Measurements from ENCODE around the gene PTPRD. TPM values are rescaled to one million over a fixed set of nuclear protein-coding genes. Genes with fewer than 3 reads are reported as not detected.

The PTPRD gene
- polyA plus RNA-seq, 4 donors: 99.8 to 230 (median 118) TPM

DNA sequence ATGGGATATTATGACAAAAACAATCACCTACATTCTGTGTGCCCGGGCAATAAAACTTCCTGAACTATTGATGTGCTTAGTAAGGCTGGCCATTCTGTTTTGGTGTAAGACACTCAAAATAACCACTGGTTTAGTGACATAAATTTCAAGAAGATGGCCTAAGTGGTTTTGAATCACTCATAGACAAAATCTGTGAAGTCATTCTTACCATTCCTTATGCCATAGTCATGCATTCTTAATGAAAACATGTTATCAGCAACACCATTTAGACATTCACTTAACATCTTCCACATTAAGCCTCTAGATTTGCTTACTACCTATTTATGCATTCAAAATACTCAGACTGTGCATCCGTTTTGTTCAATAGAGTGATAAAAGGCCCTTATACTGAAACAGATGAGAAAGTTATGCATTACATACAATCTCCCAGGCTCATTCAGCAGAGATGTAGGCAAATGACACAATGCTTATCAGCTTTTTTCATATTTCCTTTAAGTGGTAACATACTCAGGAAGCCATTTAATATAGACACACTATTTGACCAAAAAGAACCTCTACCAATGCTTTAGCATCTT is 1964.4 kb downstream of the PTPRD start:
- no peak for DNase-seq (ENCODE audit: low read depth in 4 of 4, low spot score in 3 of 4)

GRCh38 chr9:8647824-8648223 is 1965.0 kb downstream of the PTPRD start:
- DNase-seq (ENCODE audit: low read depth in 4 of 4, low spot score in 3 of 4): no peak

GRCh38 chr9:8644571-8644970 is 1968.2 kb downstream of the PTPRD start:
- DNase-seq (ENCODE audit: low read depth in 4 of 4, low spot score in 3 of 4): no peak

- DNase-seq (ENCODE audit: low read depth in 4 of 4, low spot score in 3 of 4): no peak
These were observed 1968.9 kb downstream of the PTPRD start for GRCh38 chr9:8643896-8644295.

- DNase-seq (ENCODE audit: low read depth in 4 of 4, low spot score in 3 of 4): no peak
These were observed 1969.3 kb downstream of the PTPRD start for GRCh38 chr9:8643464-8643863.

DNA sequence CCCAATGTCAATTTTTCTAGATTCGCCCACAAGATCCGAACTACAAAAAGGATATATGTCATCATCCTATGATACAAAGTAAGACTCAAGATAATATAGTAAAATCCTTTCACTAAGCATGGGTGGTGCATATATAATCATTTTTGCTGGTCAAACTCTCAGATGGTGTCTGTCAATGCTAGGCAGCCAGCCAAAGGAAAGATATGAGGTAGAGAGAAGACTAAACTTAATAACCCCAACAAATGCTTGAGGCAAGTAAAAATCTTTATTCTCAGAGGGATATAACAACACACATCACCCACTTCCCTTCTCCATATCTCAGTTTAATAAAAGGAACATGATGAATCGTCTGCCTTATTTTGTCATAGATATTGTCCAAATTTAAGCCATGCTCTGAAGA is 1972.0 kb downstream of the PTPRD start:
- DNase-seq (ENCODE audit: low read depth in 4 of 4, low spot score in 3 of 4): no peak

DNA sequence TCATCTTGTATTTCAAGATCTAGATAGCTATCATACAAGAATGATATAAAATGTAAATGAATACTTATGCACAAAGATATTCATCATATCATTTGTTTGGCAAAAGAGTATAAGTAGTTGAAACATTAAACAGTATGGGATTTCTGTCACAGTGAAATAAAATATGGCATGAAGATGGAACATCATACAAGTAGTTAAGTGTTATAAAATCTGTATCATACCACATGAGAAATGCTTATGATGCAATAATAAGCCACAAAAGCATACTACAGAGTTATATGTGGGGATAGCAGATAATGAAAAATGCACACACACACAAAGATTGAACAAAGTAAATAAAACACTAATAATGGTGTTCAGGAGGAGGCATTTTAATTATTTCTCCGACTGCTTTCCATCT is 1975.2 kb downstream of the PTPRD start:
- no peak for DNase-seq (ENCODE audit: low read depth in 4 of 4, low spot score in 3 of 4)

GRCh38 chr9:8633784-8634183 is 1979.0 kb downstream of the PTPRD start:
- no peak for DNase-seq (ENCODE audit: low read depth in 4 of 4, low spot score in 3 of 4)

- DNase-seq (ENCODE audit: low read depth in 4 of 4, low spot score in 3 of 4): no peak
These were observed 1980.3 kb downstream of the PTPRD start for GRCh38 chr9:8632493-8632892.

DNA sequence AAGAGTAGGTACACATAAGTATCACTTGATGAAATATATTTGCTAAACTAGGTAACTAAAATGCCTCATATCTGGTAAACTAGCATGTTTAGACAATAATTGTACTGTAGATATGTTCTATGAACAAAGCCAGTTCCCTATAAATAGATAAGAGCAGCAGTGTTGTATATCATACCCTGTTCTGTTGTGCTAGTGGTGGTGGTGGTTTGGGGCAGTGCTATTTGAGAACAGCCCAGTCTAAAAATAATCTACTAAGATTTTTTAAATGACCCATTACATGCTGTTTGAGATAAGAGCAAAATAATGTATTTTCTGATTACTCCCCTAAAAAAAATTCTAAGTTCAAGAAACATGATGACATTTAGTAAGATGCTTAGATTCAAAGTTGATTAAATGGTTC is 1984.0 kb downstream of the PTPRD start:
- no peak for DNase-seq (ENCODE audit: low read depth in 4 of 4, low spot score in 3 of 4)

DNA sequence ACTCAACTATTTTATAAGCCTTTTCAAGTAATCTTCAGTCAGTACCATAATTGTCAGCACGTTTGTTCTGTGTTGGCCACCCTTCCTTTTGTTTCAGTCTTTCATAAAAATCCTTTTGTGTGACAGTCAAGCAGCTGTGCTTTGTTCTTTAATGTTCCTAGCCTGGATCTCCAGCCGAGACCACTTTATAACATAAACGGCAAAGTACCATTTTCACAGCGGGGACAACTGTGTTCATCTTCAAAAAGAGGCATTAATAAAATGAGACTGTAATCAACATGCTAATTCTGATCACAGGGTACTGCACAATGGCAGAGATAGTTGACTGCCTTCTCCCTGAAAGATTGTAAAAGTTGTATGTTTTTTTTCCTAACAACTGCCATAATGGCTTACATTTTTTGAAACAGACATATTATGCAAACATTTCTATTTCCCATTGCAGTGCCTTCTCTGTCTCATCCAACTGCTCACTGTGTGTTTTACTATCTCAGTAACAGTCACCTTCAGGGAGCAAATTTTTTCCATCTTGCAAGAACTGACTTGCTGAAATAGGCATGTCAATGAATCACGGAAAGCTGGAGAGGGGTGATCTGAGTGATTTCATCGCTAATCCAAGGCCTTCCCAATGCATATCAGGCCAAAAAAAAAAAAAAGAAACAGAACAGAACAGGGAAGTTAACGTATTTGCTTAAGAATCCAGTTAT is 1984.7 kb downstream of the PTPRD start:
- no peak for DNase-seq (ENCODE audit: low read depth in 4 of 4, low spot score in 3 of 4)

DNA sequence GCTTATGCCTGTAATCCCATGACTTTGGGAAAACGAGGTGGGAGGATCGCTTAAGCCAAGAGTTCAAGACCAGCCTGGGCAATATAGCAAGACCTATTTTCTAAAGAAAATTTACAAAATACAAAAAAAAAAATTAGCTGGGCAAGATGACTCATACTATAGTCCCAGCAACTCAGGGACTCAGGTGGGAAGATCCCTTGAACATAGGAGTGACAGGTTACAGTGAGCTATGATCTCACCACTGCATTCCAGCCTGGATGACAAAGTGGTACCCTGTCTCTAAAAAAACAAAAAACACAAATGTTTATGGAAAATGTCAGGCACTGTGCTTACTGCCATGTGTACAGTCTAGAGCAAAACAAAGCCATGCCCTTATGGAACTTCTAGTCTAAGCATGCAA is 1989.9 kb downstream of the PTPRD start:
- no peak for DNase-seq (ENCODE audit: low read depth in 4 of 4, low spot score in 3 of 4)

- no peak for DNase-seq (ENCODE audit: low read depth in 4 of 4, low spot score in 3 of 4)
These were observed 1990.5 kb downstream of the PTPRD start for GRCh38 chr9:8622222-8622802.

DNA sequence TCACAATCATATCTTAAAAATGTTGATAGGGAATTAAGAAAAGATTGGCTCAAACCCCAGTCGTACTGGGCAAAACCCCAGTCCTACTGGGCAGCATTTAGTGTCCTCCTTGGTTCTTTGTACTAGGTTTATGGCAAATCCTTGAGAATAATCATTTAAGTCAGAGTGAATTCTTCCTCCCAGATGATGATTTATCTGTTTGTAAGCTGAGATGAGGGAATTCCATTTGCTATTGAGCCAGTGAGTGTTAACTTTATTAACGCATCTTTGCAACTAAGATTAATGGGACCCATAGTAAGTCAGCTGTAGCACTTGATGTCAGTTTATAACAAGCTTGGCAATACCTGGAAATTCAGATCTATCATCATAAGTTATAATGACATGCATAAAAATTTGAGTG is 1991.4 kb downstream of the PTPRD start:
- DNase-seq (ENCODE audit: low read depth in 4 of 4, low spot score in 3 of 4): peak in 2 of 4 donors; percentile 10 to 14

DNA sequence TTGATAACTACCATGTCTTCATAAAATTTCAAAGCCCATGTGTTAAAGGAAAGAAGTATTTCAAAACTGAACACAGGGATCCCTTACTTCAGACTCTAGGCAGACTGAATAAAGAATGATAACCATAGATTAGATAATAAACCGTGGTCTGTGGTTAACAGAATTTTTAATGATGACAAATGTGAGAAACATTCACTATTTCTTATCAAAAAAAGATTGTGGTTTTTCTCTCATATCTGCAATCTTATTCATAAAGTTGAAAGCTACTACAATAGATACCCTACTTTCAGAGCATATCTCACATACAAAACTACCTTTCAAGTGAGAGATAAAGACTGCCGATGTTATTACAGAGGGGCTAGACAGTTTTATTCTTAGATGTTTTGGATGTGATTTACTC is 1996.4 kb downstream of the PTPRD start:
- no peak for DNase-seq (ENCODE audit: low read depth in 4 of 4, low spot score in 3 of 4)

DNA sequence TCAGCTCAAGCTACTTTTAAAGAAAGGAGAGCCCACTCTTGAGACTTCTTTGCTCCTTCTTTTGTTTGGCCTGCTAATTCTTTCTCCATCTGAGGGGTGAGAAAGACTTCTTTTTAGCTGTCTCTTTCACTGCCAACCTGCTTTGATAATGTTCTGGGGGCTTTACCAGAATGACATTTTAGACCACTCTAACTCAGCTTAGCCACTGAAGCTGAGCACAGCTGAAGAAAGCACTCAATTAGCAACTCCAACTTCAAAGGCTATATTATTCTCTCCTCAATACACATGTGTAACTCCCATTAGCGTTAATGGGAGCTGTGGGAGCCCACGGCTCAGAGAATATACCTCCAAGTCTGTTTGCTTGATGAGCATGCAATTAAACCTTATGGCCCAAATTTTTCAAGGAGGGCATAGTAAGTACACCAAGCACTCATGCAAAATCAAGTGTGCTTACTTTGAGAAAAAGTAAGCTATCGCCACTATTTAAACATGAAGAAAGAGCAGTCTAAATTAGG is 1997.8 kb downstream of the PTPRD start:
- no peak for DNase-seq (ENCODE audit: low read depth in 4 of 4, low spot score in 3 of 4)

- DNase-seq (ENCODE audit: low read depth in 4 of 4, low spot score in 3 of 4): no peak
These were observed 1999.4 kb downstream of the PTPRD start for GRCh38 chr9:8613346-8613825.

DNA sequence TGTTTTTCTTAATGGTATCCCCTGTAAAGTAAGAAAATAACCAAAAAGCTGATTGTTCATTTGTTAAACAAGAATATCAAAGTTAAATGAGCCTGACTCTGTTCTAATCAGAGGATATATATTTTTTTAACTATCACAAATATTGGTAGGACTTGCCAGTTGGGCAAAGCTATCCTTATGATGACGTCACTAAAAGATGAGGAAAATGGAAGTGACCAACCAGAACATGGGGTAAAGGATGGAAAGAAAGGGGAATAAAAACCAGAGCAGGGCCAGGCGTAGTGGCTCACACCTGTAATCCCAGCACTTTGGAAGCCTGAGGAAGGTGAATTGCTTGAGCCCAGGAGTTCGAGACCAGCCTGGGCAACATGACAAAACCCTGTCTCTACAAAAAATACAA is 2001.6 kb downstream of the PTPRD start:
- no peak for DNase-seq (ENCODE audit: low read depth in 4 of 4, low spot score in 3 of 4)

GRCh38 chr9:8610256-8610655 is 2002.5 kb downstream of the PTPRD start:
- DNase-seq (ENCODE audit: low read depth in 4 of 4, low spot score in 3 of 4): no peak

DNA sequence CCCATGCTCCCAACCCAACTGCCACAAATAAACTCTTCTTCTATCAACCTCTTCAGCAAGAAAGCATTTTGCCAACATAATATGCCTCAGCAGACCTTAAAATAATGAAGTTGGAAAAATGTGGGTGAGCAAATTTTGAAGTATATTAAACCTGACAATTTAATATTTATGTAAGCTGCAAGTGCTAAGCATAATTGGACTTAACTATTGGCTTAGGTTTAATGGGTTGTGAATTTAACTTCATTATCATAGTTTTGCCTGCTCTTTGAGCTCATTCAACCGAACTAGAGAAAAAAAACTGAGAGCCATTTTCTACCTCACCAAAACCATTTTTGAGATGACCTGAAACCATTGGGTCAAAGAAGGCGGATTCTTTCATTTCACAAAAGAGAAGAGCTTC is 2007.7 kb downstream of the PTPRD start:
- no peak for DNase-seq (ENCODE audit: low read depth in 4 of 4, low spot score in 3 of 4)

DNA sequence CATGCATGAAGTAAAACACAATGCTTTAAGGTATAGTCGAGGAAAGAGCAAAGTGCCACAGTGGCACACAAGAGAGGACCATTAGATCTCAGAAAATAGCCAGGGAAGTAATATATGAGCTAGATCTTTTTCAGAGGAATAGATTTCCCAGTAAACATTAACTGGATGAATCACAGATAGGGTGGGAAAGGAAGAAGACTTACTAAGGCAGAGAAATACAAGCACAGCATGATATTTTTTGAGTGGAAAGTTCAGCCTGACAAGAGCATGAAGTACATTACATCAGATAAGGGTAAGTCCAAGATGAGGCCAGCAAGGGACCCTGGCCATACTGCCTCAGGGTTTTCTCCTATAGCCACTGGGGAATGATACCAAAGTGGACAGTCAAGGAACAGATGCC is 2008.6 kb downstream of the PTPRD start:
- DNase-seq (ENCODE audit: low read depth in 4 of 4, low spot score in 3 of 4): no peak

Data from left renal pelvis (tissue), 4 donors.